GM18868 (cell line): ENCODE results near the gene CRYAA.

Experiments used
- ATAC-seq: cut with Tn5 transposase; IDR thresholded peaks from one replicate; pipeline ENCODE4 v1.9.1; 2021; ENCODE audit warnings: mild to moderate bottlenecking, moderate library complexity; ENCODE audit not compliant: unreplicated experiment

CRYAA gene

DNA sequence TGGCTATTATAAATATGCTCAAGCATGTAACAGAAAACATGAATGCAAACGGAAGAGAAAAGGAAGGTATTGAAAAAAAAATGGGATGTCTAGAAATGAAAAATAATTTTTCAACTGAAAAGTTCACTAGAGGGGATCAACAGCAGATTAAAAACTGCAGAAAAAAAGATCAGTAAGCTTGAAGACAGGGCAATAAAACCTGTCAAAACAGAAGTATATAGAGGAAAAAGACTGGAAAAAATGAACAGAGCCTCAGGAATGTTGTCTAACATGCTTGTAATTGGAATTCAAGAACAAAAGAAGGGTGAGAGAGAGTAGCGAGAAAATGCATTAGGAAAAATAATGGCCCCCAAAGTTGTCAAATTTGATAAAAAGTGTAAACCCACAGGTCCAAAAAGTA, 29.6 kb downstream of the CRYAA start:
- ATAC-seq, result no peak

DNA sequence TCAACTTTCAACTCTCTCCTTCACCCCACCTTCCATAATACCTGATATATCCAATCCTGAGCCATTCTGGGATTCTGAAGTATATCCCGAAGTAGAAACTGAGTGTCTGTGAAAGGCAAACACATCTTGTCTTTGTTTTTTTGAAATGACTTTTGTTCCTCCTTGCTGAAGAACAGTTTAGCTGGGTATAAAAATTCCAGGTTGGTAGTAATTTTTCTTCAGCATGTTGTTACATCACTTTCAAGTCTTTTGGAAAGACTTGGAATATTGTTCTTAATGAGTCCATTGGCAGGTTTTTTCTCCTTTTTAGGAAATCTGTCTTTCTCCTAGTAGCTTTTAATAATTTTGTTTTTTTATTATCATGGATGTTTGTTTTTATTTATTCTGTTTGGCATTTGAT, 32.7 kb downstream of the CRYAA start:
- ATAC-seq, result no peak

DNA sequence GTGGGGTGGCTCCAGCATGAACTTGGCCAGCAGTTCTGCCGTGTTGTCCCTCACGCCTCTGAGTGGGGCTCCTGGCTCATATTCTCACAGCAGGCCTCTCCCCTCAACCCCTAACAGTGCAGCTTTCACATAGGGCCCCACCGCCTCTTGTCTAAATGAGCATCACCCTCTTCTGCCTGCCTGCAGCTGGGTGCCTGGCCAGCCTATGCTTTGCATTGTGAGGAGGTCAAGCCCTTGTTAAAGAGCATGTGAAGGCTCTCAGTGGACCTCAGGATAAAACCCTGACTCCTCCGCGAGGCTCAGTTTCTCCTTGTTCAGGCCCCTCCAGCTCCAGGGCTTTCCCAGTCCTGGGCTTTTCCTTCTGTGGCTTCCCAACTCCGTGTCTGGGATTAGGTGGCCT, 34.8 kb downstream of the CRYAA start:
- no peak for ATAC-seq

- ATAC-seq, result no peak
These were observed 35.8 kb downstream of the CRYAA start for GRCh38 chr21:43204638-43205037.

DNA sequence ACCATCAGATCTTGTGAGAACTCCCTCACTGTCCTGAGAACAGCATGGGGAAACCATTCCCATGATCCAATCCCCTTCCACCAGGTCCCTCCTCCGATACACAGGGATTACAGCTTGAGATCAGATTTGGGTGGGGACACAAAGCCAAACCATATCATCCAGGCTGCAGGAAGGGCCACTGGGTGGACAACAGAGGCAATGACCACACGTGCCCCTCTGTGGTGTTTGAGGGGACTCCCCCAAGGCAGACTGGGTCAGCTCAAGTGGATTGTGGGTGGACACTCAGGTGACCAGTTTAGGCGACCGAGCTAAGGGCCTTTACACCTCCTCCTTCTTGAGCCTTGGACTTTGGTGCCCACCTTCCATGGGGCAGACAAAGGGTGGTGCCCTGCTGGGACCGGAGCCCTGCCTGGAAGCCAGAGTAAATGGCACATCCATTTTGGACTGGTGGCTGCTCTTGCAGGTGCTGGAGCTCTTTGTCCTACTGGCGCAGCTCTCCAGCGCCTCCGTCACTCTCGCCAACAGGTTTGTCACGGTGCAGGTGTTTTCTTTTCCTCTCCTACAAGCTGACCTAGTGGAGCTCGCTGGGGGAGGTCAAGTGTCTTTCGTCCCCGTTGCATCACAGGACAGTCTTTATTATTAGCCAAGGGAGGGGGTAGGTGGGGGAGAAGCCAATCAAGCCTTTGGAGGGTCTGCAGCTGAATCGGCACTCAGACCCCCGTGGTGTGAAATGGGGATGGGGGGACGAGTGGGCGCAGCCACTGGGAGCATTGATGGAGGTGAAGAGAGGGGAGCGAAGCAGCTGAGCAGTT, 37.6 kb downstream of the CRYAA start:
- no peak for ATAC-seq

GRCh38 chr21:43207043-43207315, 38.2 kb downstream of the CRYAA start:
- no peak for ATAC-seq

- no peak for ATAC-seq
These were observed 39.1 kb downstream of the CRYAA start for GRCh38 chr21:43207868-43208267.

DNA sequence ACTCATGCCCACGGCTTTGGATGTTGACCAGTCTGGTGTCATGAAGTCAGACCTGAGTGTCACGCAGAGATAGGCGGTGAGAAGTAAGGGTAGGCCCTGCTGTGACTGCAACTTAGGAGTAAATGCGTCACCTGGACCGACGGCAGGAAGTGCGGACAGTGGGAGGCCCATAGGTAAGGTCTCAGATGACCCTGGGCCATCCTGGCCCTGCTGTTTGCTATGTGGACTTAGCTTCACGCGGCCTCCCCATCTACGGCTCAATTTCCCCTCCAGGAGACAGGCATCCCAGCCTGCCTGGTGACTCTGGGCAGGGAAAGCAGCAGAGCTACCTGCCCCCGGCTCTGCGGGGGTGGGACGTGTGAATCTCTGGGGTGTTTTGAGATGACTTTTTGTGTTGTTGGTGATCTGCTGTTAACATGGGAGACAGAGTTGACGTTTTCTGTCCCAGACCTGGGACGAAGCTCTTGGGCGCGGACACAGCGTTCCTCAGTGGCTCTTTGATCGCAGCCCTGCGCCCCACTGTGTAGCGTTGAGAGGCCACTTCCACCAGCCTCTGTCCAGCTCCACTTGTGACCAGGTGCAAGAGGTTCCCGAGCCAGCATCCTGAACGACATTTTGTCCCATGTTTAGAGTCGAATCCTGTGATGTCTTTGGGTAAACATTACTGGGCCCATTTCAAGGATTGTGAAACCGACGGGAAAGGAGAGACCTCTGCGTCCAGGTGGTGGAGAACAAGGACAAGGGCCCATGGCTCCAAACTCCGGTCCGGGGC, 39.9 kb downstream of the CRYAA start:
- ATAC-seq, result no peak

- ATAC-seq, result no peak
These were observed 41.0 kb downstream of the CRYAA start for GRCh38 chr21:43209575-43210453.

- no peak for ATAC-seq
These were observed 41.8 kb downstream of the CRYAA start for GRCh38 chr21:43210454-43211071.

DNA sequence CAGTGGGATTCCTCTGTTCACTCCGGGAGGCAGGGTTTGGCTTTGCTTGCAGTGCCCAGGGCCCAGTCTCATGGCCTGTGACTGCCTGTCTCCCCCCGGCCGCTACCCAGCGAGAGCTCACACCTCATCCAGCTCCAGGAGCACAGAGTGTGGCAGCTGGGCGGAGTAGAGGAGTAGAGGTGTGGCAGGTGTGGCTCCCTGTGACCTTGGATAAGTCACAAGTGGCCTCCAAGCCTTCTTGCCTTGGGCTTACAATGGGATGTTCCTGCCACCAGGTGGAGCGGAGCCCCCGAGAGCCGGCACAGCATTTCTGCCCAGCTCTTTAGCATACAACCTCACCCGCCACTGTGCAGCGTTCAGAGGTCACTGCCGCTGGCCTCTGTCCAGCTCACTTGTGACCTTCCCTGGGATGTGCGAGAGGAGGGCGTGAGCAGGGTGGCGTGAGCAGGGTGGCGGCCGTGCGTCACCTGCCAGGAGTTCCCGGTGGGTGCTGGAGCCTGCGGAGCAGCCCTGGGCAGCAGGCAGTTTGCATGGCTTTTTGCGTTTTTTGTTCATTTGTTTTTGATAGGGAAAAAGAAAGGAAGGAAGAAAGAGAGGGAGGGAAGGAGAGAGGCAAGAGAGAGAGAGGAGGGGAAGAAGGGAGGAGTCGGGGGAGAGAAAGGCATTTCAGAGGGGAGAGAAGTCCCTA, 42.4 kb downstream of the CRYAA start:
- no peak for ATAC-seq

GRCh38 chr21:43211760-43212115, 42.9 kb downstream of the CRYAA start:
- ATAC-seq, result no peak
